Left ventricle myocardium inferior (tissue), 1 donor: Measurements from ENCODE around the gene FLG2. TPM values are rescaled to one million over a fixed set of nuclear protein-coding genes. Genes with fewer than 3 reads are reported as not detected.
A peak's percentile ranks its signal among the peaks of the same experiment; 100 is the strongest.

ENCODE experiments used
- DNase-seq: peaks from one replicate; pipeline ENCODE4 v3.0.0-alpha.2; 2020
- H3K27ac ChIP-seq: fragments of 200-600 bp; replicated peaks from 2 replicates; pipeline ENCODE4 v1.8.0; 2021
- H3K27me3 ChIP-seq: fragments of 200-600 bp; 2 replicates; pipeline ENCODE4 v1.8.0; 2021; ENCODE audit warnings: low read depth
- H3K36me3 ChIP-seq: fragments of 200-600 bp; 2 replicates; pipeline ENCODE4 v1.8.0; 2021
- H3K4me1 ChIP-seq: fragments of 200-600 bp; 2 replicates; pipeline ENCODE4 v1.8.0; 2021
- H3K4me3 ChIP-seq: fragments of 200-600 bp; 2 replicates; pipeline ENCODE4 v1.8.0; 2021; ENCODE audit warnings: mild to moderate bottlenecking, moderate library complexity
- H3K9me3 ChIP-seq: fragments of 200-600 bp; replicated peaks from 2 replicates; pipeline ENCODE4 v1.8.0; 2021
- intact Hi-C: fragments of 100-400 bp; cut with micrococcal nuclease; formaldehyde crosslinking; loops from one replicate; pipeline ENCODE4 v1.11.0; 2022
- total RNA-seq: library from RNA; stranded (reverse); fragmentation: NEBNext Ultra II Directional; extraction: Animal tissue kit (Norgen Biotek cat#: 25700); gene quantifications from one replicate; pipeline ENCODE4 v1.2.1, GENCODE V29; 2021
- TF ChIP-seq, protein P1 (sequence below): fragments of 200-600 bp; IDR thresholded peaks from 2 replicates; pipeline ENCODE4 v1.8.0; 2021; ENCODE audit warnings: antibody characterized with exemption, mild to moderate bottlenecking, borderline replicate concordance
- donor health status: DM: no; HTN: yes; CAD: no; lungs with severe emphysema.

Gene FLG2
- total RNA-seq, 1 donor from 2014 or later = not detected

DNA sequence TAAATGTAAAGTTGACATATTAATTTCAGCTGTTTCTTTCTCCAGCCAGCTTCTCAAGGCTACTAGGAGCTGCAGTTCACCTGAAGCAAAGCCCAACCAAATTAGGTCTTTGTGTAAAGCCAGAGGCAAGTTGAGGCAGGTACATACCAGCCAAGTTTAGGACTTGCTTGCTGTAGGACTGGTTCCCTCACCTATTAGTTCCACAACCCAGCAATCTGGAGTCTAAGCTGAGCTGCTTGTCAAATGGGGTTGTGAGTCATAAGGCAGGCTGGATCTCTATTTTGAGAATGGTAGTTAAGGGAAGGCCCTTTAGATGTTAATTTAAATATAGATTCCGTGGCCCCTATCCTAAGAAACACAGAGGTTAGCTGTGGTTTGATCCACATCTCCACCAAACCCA, 7.6 kb upstream of the FLG2 start:
- Histone ChIP-seq H3K4me3 (no peak overlapping the region), H3K36me3 (no peaks in the 10 kb centered on the region), H3K9me3 (peaks cover 20% of the 10 kb centered on the region), H3K4me1 (no peaks in the 10 kb centered on the region), H3K27me3 (no peaks in the 10 kb centered on the region), H3K27ac (no peak overlapping the region)
- intact Hi-C loops = no loop called here
- TF ChIP-seq, protein P1, sequence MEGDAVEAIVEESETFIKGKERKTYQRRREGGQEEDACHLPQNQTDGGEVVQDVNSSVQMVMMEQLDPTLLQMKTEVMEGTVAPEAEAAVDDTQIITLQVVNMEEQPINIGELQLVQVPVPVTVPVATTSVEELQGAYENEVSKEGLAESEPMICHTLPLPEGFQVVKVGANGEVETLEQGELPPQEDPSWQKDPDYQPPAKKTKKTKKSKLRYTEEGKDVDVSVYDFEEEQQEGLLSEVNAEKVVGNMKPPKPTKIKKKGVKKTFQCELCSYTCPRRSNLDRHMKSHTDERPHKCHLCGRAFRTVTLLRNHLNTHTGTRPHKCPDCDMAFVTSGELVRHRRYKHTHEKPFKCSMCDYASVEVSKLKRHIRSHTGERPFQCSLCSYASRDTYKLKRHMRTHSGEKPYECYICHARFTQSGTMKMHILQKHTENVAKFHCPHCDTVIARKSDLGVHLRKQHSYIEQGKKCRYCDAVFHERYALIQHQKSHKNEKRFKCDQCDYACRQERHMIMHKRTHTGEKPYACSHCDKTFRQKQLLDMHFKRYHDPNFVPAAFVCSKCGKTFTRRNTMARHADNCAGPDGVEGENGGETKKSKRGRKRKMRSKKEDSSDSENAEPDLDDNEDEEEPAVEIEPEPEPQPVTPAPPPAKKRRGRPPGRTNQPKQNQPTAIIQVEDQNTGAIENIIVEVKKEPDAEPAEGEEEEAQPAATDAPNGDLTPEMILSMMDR = no peak
- DNase-seq = no peak

DNA sequence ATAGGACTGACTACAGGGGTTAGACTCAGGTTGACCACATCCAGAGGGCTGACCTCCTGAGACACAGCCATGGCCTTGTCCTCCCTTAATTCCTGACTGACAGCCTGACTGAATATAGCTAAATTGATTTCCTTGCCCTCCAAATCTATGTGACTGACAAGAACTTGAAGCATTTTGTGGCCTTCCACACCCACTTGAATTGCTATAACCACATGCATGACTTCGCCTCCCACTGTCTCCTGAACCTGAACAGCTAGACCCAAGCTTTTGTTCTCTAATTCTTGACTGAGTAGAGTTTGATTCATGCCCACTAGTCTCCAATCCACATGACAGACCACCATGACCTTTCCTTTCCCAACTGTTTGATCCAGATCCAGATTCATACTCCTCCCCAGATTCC, 3.1 kb downstream of the FLG2 start:
- Histone ChIP-seq H3K9me3 (no peaks in the 10 kb centered on the region), H3K27me3 (no peaks in the 10 kb centered on the region), H3K4me3 (no peak overlapping the region), H3K4me1 (no peaks in the 10 kb centered on the region), H3K27ac (no peak overlapping the region), H3K36me3 (no peaks in the 10 kb centered on the region)
- DNase-seq = no peak
- TF ChIP-seq, protein P1 = no peak
- intact Hi-C loops = no loop called here

DNA sequence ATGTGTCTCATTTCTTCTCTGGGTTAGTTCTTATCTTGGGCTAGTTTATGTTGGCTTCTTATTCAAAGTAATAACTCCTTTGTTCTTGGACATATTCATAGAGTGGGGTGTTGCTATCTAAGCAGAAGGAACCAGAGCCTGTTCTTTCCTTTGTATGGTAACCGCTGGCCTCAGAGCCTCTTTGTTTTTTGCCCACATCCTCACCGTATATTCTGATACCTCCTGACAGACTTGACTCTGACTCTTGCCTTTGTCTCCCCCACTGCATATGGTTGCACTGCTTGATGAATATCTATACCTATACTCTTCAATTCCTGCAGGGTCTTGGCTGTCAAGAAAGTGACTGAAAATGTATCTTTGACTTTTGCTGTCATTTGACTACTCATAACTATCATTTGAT, 10.2 kb downstream of the FLG2 start:
- H3K9me3 ChIP-seq = no peaks in the 10 kb centered on the region
- H3K4me1 ChIP-seq = no peaks in the 10 kb centered on the region
- H3K36me3 ChIP-seq = no peaks in the 10 kb centered on the region
- no peak overlapping the region for H3K27ac ChIP-seq
- H3K4me3 ChIP-seq = no peak overlapping the region
- no peak for DNase-seq
- intact Hi-C loops = no loop called here
- H3K27me3 ChIP-seq = no peaks in the 10 kb centered on the region
- TF ChIP-seq, protein P1 = no peak

DNA sequence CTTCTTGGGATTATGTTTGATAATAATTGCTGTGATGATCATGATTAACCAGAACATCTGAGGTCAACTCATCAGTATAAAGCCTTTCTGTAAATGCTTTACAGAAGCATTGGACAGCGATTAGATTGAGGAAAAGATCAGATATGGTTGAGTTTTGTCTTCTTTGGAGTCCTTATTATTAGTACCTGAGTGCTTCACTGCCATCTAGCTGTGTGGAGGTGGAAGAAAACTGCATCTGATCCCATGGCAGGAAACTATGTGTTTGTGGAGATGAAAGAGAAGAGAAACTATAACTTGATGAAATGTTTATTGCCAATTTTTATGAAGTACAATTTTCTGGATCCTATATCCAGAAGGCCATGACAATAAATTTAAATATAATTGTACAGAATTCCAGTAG, 11.4 kb downstream of the FLG2 start:
- intact Hi-C loops = no loop called here
- Histone ChIP-seq H3K9me3 (no peaks in the 10 kb centered on the region), H3K36me3 (no peaks in the 10 kb centered on the region), H3K4me3 (no peak overlapping the region), H3K27ac (no peak overlapping the region), H3K4me1 (no peaks in the 10 kb centered on the region), H3K27me3 (no peaks in the 10 kb centered on the region)
- DNase-seq = no peak
- TF ChIP-seq, protein P1 = no peak

DNA sequence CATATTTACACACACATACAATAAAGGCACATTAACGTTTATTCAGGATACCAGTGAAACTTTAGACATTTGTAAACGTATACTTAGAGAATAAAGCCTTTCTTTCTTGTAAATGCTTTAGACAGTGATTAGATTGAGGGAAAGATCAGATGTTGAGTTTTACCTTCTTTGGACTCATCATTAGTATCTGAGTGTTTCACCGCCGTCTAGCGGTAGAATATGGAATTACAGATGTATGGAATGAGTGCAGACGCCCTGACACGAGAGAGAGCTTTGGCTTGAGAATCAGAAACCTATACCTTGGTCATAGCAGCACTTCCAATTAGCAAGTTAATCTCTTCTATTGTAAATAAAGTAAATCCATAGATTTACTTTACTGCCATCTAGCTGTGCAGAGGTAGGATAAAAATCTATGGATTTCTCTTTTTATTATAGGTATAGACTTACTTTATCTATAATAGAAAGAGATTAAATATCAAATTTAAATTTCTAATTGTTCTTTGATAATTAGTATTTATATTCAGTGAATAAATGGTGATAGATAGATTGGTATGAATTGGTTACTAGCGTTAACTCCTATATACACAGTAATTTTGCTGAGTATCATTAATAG, 12.6 kb downstream of the FLG2 start:
- Histone ChIP-seq H3K27ac (no peak overlapping the region), H3K36me3 (no peaks in the 10 kb centered on the region), H3K27me3 (no peaks in the 10 kb centered on the region), H3K4me1 (no peaks in the 10 kb centered on the region), H3K9me3 (no peaks in the 10 kb centered on the region), H3K4me3 (no peak overlapping the region)
- intact Hi-C loops = no loop called here
- TF ChIP-seq, protein P1 = peak; percentile 80
- DNase-seq = no peak

DNA sequence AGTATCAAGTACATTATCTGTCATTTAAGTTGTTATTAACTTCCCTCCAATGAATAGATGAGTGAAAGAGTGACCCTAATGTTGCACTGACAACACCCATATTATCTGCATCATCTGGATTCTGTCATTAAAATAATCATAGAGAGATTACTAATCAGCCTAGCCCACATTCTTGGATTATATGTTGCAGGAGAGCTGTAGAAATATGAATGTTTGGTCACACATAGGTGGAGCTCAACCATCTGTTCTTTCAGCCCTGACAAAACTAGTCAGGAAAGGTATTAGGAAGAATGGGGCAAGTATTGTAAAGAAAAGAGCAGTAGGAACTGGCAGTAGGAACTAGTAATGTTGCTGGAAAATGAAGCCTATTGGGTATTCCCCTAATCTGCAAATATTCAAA, 15.4 kb downstream of the FLG2 start:
- no peak for DNase-seq
- intact Hi-C loops = no loop called here
- TF ChIP-seq, protein P1 = no peak
- H3K27ac ChIP-seq = no peak overlapping the region
- H3K9me3 ChIP-seq = no peaks in the 10 kb centered on the region
- H3K4me3 ChIP-seq = no peak overlapping the region
- no peaks in the 10 kb centered on the region for H3K4me1 ChIP-seq
- H3K27me3 ChIP-seq = no peaks in the 10 kb centered on the region
- no peaks in the 10 kb centered on the region for H3K36me3 ChIP-seq
